ENCODE measurements around the gene MAGEF1. TPM values are rescaled to one million over a fixed set of nuclear protein-coding genes. Genes with fewer than 3 reads are reported as not detected.
A peak's percentile ranks its signal among the peaks of the same experiment; 100 is the strongest.

The MAGEF1 gene
- total and polyA plus RNA-seq, 10 donors = 16.5 to 42.1 (median 20.8) TPM

- no peak overlapping the region for H3K27ac ChIP-seq
- no peak for TF ChIP-seq CTCF (IDR thresholded peaks at IDR 0.05 in 8 of 11, conservative IDR thresholded peaks at IDR 0.05 in 3 of 11)
- no peak for TF ChIP-seq POLR2A (IDR thresholded peaks at IDR 0.05)
- no peak for TF ChIP-seq POLR2AphosphoS5 (IDR thresholded peaks at IDR 0.05)
- no peak overlapping the region for H3K4me3 ChIP-seq
- H3K36me3 ChIP-seq = no peaks in the 10 kb centered on the region
- DNase-seq = peak; percentile 24
- WGBS, 5 donors = 63 to 72% (median 68%) methylated on average over 15 of the region's 15 CpGs
- H3K9me3 ChIP-seq = no peaks in the 10 kb centered on the region
- intact Hi-C loops (cut with DNase I; ENCODE audit: low total_unique reads) = no loop called here
- H3K4me1 ChIP-seq = peaks cover 0 to 4% (median 0%) of the 10 kb centered on the region in 6 donors
- H3K27me3 ChIP-seq (replicated peaks in 1 of 7) = peaks cover 0 to 14% (median 0%) of the 10 kb centered on the region in 7 donors
Measured at GRCh38 chr3:184737641-184738505, 26.0 kb upstream of the MAGEF1 start.

- intact Hi-C loops (cut with DNase I; ENCODE audit: low total_unique reads) = no loop called here
- Histone ChIP-seq H3K27ac (no peak overlapping the region), H3K4me3 (no peak overlapping the region), H3K4me1 (peaks cover 0 to 4% (median 0%) of the 10 kb centered on the region in 6 donors), H3K9me3 (no peaks in the 10 kb centered on the region), H3K27me3 (replicated peaks in 1 of 7) (peaks cover 0 to 14% (median 0%) of the 10 kb centered on the region in 7 donors), H3K36me3 (no peaks in the 10 kb centered on the region)
- TF ChIP-seq CTCF (IDR thresholded peaks at IDR 0.05 in 8 of 11, conservative IDR thresholded peaks at IDR 0.05 in 3 of 11) = no peak
- no peak for TF ChIP-seq POLR2A (IDR thresholded peaks at IDR 0.05)
- no peak for TF ChIP-seq POLR2AphosphoS5 (IDR thresholded peaks at IDR 0.05)
- peak; percentile 17 for DNase-seq
- WGBS, 5 donors = 83 to 97% (median 91%) methylated on average over 1 to 3 of the region's 3 CpGs
Measured at GRCh38 chr3:184737063-184737462, 25.2 kb upstream of the MAGEF1 start.

GRCh38 chr3:184734903-184735701, 23.2 kb upstream of the MAGEF1 start:
- 85 to 92% (median 88%) methylated on average over 14 of the region's 14 CpGs for WGBS, 5 donors
- no peak overlapping the region for H3K4me3 ChIP-seq
- intact Hi-C loops (cut with DNase I; ENCODE audit: low total_unique reads) = no loop called here
- peak; percentile 52 for DNase-seq
- H3K27me3 ChIP-seq (replicated peaks in 1 of 7) = peaks cover 0 to 14% (median 0%) of the 10 kb centered on the region in 7 donors
- no peak for TF ChIP-seq POLR2A (IDR thresholded peaks at IDR 0.05)
- no peak for TF ChIP-seq POLR2AphosphoS5 (IDR thresholded peaks at IDR 0.05)
- TF ChIP-seq CTCF (IDR thresholded peaks at IDR 0.05 in 8 of 11, conservative IDR thresholded peaks at IDR 0.05 in 3 of 11) = no peak
- no peaks in the 10 kb centered on the region for H3K36me3 ChIP-seq
- H3K4me1 ChIP-seq = peaks cover 0 to 4% (median 0%) of the 10 kb centered on the region in 6 donors
- no peaks in the 10 kb centered on the region for H3K9me3 ChIP-seq
- H3K27ac ChIP-seq = no peak overlapping the region
